Activated CD4-positive, alpha-beta memory T cell treated with anti-CD3 and anti-CD28 coated beads for 36 hours (primary cell): ENCODE measurements around the gene ITGB1BP1. TPM values are rescaled to one million over a fixed set of nuclear protein-coding genes. Genes with fewer than 3 reads are reported as not detected.

Experiments
- CTCF ChIA-PET: fragments of 350-600 bp; sonication (Branson Sonifier 250); formaldehyde crosslinking; loops from one replicate; lab custom pipeline; 2021; ENCODE audit warnings: antibody characterized with exemption, inconsistent platforms; lab: Charles Lee
- POLR2A ChIA-PET: fragments of 350-600 bp; sonication (Branson Sonifier 250); formaldehyde crosslinking; loops from one replicate; lab custom pipeline; 2021; ENCODE audit warnings: antibody characterized with exemption; lab: Charles Lee
- DNase-seq: peaks from one replicate; pipeline ENCODE4 v3.0.0-alpha.2; 2020
- H3K27ac Mint-ChIP-seq: one replicate; pipeline ENCODE4 v1.8.0; 2021; ENCODE audit warnings: mixed read lengths
- H3K27me3 Mint-ChIP-seq: one replicate; pipeline ENCODE4 v1.8.0; 2021; ENCODE audit warnings: mixed read lengths
- H3K36me3 Mint-ChIP-seq: one replicate; pipeline ENCODE4 v1.8.0; 2021; ENCODE audit warnings: mixed read lengths
- H3K4me1 Mint-ChIP-seq: one replicate; pipeline ENCODE4 v1.8.0; 2021; ENCODE audit warnings: low read depth, mixed read lengths
- H3K4me3 Mint-ChIP-seq: one replicate; pipeline ENCODE4 v1.8.0; 2021; ENCODE audit warnings: mild to moderate bottlenecking, mixed read lengths
- H3K9me3 Mint-ChIP-seq: one replicate; pipeline ENCODE4 v1.8.0; 2021; ENCODE audit warnings: mixed read lengths
- intact Hi-C: fragments of 100-400 bp; cut with micrococcal nuclease; formaldehyde crosslinking; loops from one replicate; pipeline ENCODE4 v1.15.1; 2023
- total RNA-seq, 2 experiments: library from RNA; stranded (reverse); gene quantifications; one replicate each; pipeline ENCODE4 v1.2.3, GENCODE V29; 2021

The ITGB1BP1 gene
- total RNA-seq, 2 experiments from 2014 or later = 136 to 142 TPM

DNA sequence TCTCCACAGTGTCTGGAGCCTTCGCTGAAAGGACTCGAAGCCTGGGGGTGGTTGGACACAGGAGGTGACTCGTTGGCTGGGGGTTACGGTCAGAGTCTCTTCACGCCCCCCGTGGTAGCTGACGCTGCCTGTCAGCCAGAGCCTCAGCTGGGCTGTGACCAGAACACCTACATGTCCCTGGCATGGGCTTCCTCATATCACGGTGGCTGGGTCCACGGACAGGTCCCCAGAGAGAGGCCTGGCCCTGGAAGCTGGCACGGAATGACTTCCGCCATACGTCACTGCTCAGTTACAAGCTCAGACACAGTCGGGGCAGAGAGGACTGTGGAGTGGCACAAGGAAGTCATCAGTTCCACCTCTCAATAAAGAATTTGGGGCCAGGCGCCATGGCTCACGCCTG is 28.5 kb downstream of the ITGB1BP1 start:
- intact Hi-C loops = no loop called here
- Mint-ChIP-seq H3K4me3 (no peak overlapping the region), H3K4me1 (no peaks in the 10 kb centered on the region), H3K27me3 (no peaks in the 10 kb centered on the region), H3K27ac (no peak overlapping the region), H3K36me3 (no peaks in the 10 kb centered on the region), H3K9me3 (no peaks in the 10 kb centered on the region)
- POLR2A ChIA-PET = interaction anchor here (1.4 kb wide), 1 partner anchor 12 kb away, joined by 4 read pairs; no protein-coding TSS in a partner anchor
- DNase-seq = no peak
- CTCF ChIA-PET = no interaction called here

DNA sequence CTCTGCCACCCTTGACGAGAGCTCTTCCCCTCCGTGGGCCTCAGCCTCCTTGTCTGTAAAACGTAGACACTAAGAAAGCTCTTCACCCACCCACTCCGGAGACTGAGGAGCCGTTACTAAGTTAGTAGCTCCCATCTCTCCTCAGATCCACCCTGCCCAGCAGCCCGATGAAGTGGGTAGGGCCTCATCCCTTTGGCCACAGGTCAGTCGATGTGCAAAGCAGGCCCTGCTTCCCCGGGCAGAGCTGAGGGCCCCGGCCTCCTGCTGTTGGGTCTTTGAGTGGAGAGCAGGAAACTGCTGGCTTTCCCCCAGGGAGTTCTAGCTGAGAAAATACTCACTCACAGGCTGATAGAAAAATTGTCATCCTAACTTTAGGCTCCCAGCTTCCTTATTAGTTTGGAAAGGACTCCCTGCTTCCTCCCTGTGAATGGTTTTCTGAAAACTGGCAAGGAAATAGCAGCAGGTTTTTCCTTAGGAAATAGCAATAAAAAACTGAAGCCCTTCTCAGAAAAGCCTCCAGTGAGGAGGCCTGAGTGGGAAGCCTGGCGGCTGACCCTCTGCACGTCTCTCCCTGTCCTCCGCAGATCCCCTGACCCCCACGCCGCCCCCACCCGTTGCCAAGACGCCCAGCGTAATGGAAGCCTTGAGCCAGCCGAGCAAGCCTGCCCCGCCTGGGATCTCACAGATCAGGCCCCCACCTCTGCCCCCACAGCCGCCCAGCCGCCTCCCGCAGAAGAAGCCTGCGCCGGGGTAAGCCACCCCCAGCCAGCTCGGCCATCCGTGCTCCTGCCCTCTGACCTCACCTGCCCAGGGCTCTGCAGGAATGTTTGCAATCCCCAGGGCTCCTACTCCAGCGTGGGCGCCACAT is 30.2 kb downstream of the ITGB1BP1 start:
- intact Hi-C loops = no loop called here
- Mint-ChIP-seq H3K9me3 (no peaks in the 10 kb centered on the region), H3K4me3 (no peak overlapping the region), H3K27me3 (no peaks in the 10 kb centered on the region), H3K27ac (no peak overlapping the region), H3K36me3 (no peaks in the 10 kb centered on the region), H3K4me1 (no peaks in the 10 kb centered on the region)
- no peak for DNase-seq
- ChIA-PET POLR2A (no interaction called here), CTCF (interaction anchor here (0.6 kb wide), 1 partner anchor 832 kb away, joined by 3 read pairs; no protein-coding TSS in a partner anchor)

DNA sequence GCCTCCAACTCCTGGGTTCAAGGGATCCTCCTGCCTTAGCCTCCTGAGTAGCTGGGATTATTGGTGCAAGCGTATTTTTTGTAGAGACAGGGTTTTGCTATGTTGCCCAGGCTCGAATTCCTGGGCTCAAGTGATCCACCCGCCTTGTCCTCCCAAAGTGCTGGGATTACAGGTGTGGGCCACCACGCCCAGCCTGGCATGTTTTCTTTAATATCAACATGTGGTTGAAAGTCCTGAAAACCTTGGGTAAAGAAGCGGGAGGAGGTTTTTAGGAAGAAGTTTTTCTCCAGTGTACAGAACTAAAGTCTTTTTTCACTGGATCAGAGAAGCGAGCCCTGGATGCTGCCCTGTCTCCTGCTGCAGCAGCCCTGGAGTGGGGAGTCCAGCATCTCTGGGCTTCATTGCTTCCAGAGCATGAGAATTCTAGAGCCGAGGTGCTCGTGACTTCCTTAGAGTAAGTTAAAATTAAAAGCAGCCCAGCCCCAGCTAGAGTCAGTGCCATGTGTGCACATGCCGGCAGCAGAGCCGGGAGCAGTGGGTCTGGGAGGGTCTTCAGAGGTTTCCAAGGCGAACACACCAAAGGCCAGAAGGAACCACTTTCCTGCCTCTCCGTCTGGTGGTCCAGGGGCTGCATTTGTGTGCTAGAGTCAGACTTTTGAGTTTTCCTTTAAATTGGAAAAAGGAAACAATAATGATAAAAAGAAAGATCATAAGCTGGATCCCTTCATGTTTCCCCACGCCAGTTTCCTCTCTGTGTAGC is 31.2 kb downstream of the ITGB1BP1 start:
- no peak overlapping the region for H3K4me3 Mint-ChIP-seq
- intact Hi-C loops = no loop called here

DNA sequence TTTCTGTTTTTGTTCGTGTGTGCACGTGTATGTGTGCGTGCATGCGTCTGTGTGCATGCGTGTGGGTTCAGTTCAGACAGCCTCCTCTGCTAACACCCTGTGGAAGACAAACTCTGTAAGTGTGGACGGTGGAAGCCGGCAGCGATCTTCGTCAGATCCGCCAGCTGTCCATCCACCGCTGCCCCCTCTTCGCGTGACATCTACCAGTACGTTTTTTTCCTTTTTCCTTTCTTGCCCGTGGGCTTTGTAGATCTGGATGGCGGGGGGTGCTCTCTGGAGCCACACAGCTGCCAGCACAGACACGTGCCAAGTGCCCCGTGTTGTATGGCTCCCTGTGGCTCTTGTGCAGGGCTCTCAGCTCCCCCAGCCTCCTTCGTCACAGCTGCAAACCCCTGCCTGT is 32.3 kb downstream of the ITGB1BP1 start:
- no peaks in the 10 kb centered on the region for H3K36me3 Mint-ChIP-seq
- H3K4me3 Mint-ChIP-seq = no peak overlapping the region
- no peak overlapping the region for H3K27ac Mint-ChIP-seq
- intact Hi-C loops = no loop called here
- DNase-seq = no peak
- no peaks in the 10 kb centered on the region for H3K4me1 Mint-ChIP-seq
- no peaks in the 10 kb centered on the region for H3K27me3 Mint-ChIP-seq
- ChIA-PET POLR2A (no interaction called here), CTCF (no interaction called here)
- H3K9me3 Mint-ChIP-seq = no peaks in the 10 kb centered on the region

More for the DNA sequence above, 31.2 kb downstream of the ITGB1BP1 start:
- no peak for DNase-seq
- no peaks in the 10 kb centered on the region for H3K4me1 Mint-ChIP-seq
- no peaks in the 10 kb centered on the region for H3K36me3 Mint-ChIP-seq
- H3K27ac Mint-ChIP-seq = no peak overlapping the region
- H3K27me3 Mint-ChIP-seq = no peaks in the 10 kb centered on the region
- H3K9me3 Mint-ChIP-seq = no peaks in the 10 kb centered on the region
- ChIA-PET POLR2A (no interaction called here), CTCF (no interaction called here)

DNA sequence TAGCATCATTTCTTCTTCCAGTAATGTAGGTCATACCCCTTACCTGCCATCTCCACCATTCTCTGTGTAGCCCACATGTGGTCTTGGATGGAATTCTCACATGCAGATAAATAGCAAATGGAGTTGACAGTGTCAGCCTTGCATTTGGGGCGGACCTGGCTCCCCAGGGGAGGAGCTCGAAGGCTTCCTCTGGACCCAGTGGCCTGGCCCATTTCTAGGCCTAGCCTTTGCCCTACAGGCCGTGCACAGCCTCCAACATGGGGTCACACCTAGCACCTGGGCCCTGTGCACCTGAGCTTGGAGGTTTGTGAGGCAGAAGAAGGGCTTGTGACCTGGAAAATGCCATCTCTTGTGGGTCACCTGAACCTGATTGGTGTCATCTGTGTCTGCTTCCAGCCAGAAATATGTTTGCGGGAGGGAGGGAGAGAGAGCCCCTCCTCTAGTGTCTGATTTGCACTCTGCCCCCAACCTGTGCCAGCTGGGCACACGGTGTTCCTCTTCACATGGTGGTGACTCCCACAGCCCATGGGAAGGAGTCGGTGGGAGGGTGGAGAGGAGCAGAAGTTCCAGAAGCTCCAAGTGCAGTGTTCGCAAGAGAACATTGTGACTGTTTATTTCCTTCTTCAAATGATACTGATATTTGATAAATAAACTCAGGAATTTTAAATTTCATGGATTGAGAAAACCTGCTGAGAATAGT is 33.0 kb downstream of the ITGB1BP1 start:
- no peaks in the 10 kb centered on the region for H3K27me3 Mint-ChIP-seq
- CTCF ChIA-PET = no interaction called here
- H3K4me1 Mint-ChIP-seq = no peaks in the 10 kb centered on the region
- H3K36me3 Mint-ChIP-seq = no peaks in the 10 kb centered on the region
- DNase-seq = no peak
- H3K9me3 Mint-ChIP-seq = no peaks in the 10 kb centered on the region
- POLR2A ChIA-PET = no interaction called here
- no peak overlapping the region for H3K4me3 Mint-ChIP-seq
- intact Hi-C loops = no loop called here
- H3K27ac Mint-ChIP-seq = no peak overlapping the region

DNA sequence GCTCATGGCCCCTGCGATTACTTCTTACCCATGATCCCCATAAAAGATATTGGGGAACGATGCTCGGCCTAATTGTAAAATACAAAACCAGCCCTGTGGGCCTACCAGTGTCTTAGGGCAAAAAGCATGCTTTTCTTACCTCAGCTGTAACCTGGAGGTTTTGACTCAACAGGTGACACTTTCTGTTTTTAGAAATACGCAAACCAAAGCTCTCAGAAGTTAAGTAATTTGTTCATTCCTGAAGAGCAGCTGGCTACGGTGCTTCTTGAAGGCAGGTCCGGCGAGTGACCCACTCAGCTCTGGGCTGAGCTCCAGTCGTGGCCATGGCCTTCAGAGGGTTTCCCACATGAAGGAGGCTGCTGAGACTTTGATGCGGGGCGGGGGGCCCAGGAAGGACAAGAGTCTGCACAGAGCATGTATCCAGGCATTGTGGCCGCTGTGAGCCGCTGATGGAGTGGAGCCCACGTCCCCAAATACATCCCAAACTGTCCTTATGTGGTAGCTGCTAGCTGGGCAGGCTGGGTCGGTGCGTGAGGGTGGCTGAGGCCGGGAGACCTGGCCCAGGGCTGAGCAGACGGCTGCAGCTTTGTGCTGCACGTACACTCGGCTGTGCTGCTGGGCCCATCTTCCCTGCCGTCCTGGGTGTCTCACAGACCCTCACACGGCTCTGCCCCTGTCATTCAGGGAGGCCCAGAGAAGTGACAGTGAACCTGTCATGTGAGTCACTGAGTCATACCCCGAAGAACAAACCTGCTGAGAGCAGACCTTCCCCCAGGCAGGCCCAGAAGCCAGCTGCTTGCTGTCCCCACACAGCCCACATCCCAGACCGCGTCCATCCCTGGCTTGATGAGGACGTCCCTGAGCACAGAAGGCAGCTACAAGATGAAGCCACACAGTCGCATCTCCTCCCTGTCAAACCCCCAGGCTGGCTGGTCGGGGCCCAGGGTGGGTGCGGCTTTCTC is 34.1 kb downstream of the ITGB1BP1 start:
- no peaks in the 10 kb centered on the region for H3K9me3 Mint-ChIP-seq
- CTCF ChIA-PET = no interaction called here
- no peak overlapping the region for H3K4me3 Mint-ChIP-seq
- no peaks in the 10 kb centered on the region for H3K36me3 Mint-ChIP-seq
- POLR2A ChIA-PET = no interaction called here
- DNase-seq = no peak
- H3K4me1 Mint-ChIP-seq = no peaks in the 10 kb centered on the region
- intact Hi-C loops = no loop called here
- no peaks in the 10 kb centered on the region for H3K27me3 Mint-ChIP-seq
- no peak overlapping the region for H3K27ac Mint-ChIP-seq

DNA sequence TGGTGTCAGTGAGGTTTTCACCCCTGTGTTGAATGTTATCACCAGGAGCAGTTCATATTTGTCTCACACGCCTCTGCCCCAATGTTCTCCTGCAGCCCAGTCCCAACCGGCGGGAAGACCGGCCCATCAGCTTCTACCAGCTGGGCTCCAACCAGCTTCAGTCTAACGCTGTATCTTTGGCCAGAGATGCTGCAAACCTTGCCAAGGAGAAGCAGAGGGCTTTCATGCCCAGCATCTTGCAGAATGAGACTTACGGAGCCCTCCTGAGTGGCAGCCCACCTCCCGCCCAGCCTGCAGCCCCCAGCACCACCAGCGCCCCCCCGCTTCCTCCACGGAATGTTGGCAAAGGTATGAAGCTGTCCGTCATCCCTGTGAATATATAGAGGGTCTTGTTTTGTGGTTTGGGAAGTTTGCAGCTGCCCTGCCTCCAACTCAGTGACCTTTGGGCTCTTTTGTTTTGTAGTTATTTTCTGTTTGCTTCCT is 35.1 kb downstream of the ITGB1BP1 start:
- Mint-ChIP-seq H3K36me3 (no peaks in the 10 kb centered on the region), H3K27ac (no peak overlapping the region), H3K4me1 (no peaks in the 10 kb centered on the region), H3K9me3 (no peaks in the 10 kb centered on the region), H3K4me3 (no peak overlapping the region), H3K27me3 (no peaks in the 10 kb centered on the region)
- no peak for DNase-seq
- intact Hi-C loops = no loop called here
- POLR2A ChIA-PET = no interaction called here
- CTCF ChIA-PET = no interaction called here

DNA sequence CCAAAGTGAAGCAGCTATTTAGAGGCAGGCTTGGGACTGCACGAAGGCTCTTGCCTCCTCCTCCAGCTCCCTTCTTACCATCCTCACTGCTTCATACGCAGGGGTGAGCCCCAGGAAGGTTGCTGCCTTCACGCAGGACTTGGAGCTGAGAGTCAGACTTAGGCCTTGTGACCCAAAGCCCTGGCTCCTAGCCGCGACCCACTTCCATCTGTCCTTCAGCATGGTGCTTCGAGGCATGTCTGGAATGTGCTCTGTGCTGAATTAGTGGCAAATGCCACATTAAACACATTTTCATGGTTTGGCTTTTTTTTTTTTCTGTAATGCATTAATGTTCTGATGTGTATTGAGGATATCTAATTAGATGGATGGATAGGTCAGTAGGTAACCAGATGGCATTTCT is 37.5 kb downstream of the ITGB1BP1 start:
- intact Hi-C loops = no loop called here
- no peak overlapping the region for H3K27ac Mint-ChIP-seq
- H3K27me3 Mint-ChIP-seq = no peaks in the 10 kb centered on the region
- no peak overlapping the region for H3K4me3 Mint-ChIP-seq
- no peaks in the 10 kb centered on the region for H3K4me1 Mint-ChIP-seq
- ChIA-PET POLR2A (no interaction called here), CTCF (interaction anchor here (1.4 kb wide), 1 partner anchor 15 kb away, joined by 4 read pairs; no protein-coding TSS in a partner anchor)
- no peak for DNase-seq
- no peaks in the 10 kb centered on the region for H3K9me3 Mint-ChIP-seq
- no peaks in the 10 kb centered on the region for H3K36me3 Mint-ChIP-seq

DNA sequence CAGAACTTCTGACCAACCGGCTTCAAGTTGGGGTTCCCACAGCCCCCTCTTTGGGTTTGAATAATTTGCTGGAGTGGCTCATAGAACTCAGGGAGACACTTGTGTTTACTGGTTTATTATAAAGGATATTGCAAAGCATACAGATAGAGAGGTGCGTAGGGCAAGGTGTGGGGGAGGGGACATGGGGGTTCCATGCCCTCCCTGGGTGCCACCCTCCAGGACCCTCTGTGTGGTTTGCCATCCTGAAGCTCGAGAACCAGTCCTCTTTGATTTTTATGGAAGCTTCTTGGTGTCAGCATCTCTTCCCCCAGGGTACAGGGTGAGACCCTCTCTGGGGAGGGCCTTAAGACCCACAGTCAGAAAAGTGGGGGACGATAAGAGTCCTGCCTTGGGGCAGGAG is 38.8 kb downstream of the ITGB1BP1 start:
- Mint-ChIP-seq H3K27me3 (no peaks in the 10 kb centered on the region), H3K4me3 (no peak overlapping the region)
- intact Hi-C loops = no loop called here

DNA sequence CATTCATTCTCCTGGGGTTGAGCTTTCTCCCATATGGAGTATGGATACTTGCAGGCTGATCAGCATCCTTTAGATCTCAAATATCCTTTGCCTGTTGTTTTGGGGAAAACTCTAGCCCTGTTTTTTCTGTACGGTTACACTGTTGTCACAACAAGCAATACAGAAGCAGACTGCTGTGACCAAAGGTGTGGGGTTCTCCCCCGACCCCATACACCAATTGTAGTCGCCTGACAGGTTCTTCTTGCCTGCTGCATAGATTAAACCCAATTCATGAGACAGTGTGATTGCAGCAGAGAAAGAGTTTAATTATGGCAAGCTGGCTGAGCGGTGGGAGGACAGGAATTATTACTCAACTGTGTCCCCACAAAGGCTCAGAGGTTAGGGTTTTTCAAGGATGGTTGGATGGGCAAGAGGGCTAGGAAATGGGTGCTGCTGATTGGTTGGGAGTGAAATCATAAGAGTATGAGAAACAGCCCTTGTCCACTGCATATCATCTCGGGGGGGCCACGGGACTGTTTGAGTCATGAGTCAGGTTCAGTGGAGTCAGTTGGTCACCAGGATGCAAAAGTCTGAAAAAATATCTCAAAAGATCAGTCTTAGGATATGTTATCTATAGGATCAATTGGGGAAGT is 40.6 kb downstream of the ITGB1BP1 start:
- POLR2A ChIA-PET = interaction anchor here (1.6 kb wide), 1 partner anchor 11 kb away, joined by 3 read pairs; no protein-coding TSS in a partner anchor
- CTCF ChIA-PET = interaction anchor here (1.2 kb wide), 1 partner anchor 10 kb away, joined by 3 read pairs; no protein-coding TSS in a partner anchor

More for the DNA sequence above, 38.8 kb downstream of the ITGB1BP1 start:
- POLR2A ChIA-PET = no interaction called here
- H3K4me1 Mint-ChIP-seq = no peaks in the 10 kb centered on the region
- no peaks in the 10 kb centered on the region for H3K9me3 Mint-ChIP-seq
- no peak for DNase-seq
- CTCF ChIA-PET = interaction anchor here (1.4 kb wide), 1 partner anchor 13 kb away, joined by 4 read pairs; no protein-coding TSS in a partner anchor
- no peak overlapping the region for H3K27ac Mint-ChIP-seq
- H3K36me3 Mint-ChIP-seq = no peaks in the 10 kb centered on the region

More for the DNA sequence above, 40.6 kb downstream of the ITGB1BP1 start:
- Mint-ChIP-seq H3K36me3 (no peaks in the 10 kb centered on the region), H3K4me1 (no peaks in the 10 kb centered on the region), H3K27ac (no peak overlapping the region), H3K27me3 (no peaks in the 10 kb centered on the region), H3K4me3 (no peak overlapping the region), H3K9me3 (no peaks in the 10 kb centered on the region)
- intact Hi-C loops = no loop called here
- DNase-seq = no peak
